Liver (tissue), 9 donors: Measurements from ENCODE around the gene C1QL3. TPM values are rescaled to one million over a fixed set of nuclear protein-coding genes. Genes with fewer than 3 reads are reported as not detected.

Experiments
- DNase-seq: peaks from one replicate; pipeline ENCODE4 v3.0.0-alpha.2; 2017; ENCODE audit warnings: low spot score
- H3K27ac ChIP-seq, 2 donors: one replicate each; pipeline ENCODE4 v1.7.0; 2013; ENCODE audit warnings: inconsistent platforms in 2 of 2, low read length in 2 of 2, control low read depth in 1 of 2, low read depth in 1 of 2, mild to moderate bottlenecking in 1 of 2
- H3K27me3 ChIP-seq, 4 donors: one replicate each; pipeline versions ENCODE4 v1.6.1 to v1.7.0; 2013; ENCODE audit warnings: low read length in 3 of 4, inconsistent platforms in 1 of 4, mild to moderate bottlenecking in 1 of 4, moderate library complexity in 1 of 4; ENCODE audit not compliant: control insufficient read depth in 4 of 4, insufficient read depth in 4 of 4
- H3K36me3 ChIP-seq, 4 donors: one replicate each; pipeline versions ENCODE4 v1.6.1 to v1.7.0; 2013; ENCODE audit warnings: low read length in 3 of 4, mild to moderate bottlenecking in 3 of 4, low read depth in 1 of 4, moderate library complexity in 1 of 4; ENCODE audit not compliant: control insufficient read depth in 4 of 4, insufficient read depth in 3 of 4
- H3K4me1 ChIP-seq, 4 donors: one replicate each; pipeline versions ENCODE4 v1.6.1 to v1.7.0; 2013; ENCODE audit warnings: low read length in 3 of 4, mild to moderate bottlenecking in 3 of 4, moderate library complexity in 1 of 4; ENCODE audit not compliant: control insufficient read depth in 4 of 4, insufficient read depth in 4 of 4
- H3K4me3 ChIP-seq, 3 donors: one replicate each; pipeline versions ENCODE4 v1.6.1 to v1.7.0; 2013; ENCODE audit warnings: low read length in 3 of 3, control low read depth in 1 of 3, low read depth in 1 of 3, mild to moderate bottlenecking in 1 of 3
- H3K9ac ChIP-seq, 2 donors: one replicate each; pipeline ENCODE4 v1.7.0; 2013; ENCODE audit warnings: low read length in 2 of 2, mild to moderate bottlenecking in 2 of 2, moderate library complexity in 2 of 2, control low read depth in 1 of 2, low read depth in 1 of 2
- H3K9me3 ChIP-seq, 4 donors: one replicate each; pipeline versions ENCODE4 v1.6.1 to v1.7.0; 2013; ENCODE audit warnings: low read length in 3 of 4; ENCODE audit not compliant: control insufficient read depth in 4 of 4
- ATF3 ChIP-seq: IDR thresholded peaks from 2 replicates; pipeline ENCODE4 v1.6.1; 2016; ENCODE audit warnings: antibody characterized with exemption
- EGR1 ChIP-seq, 2 donors: IDR thresholded peaks; 2 replicates each; pipeline ENCODE4 v1.6.1; 2016 to 2018; ENCODE audit warnings: antibody characterized with exemption in 2 of 2, low read depth in 2 of 2
- FOXA1 ChIP-seq: IDR thresholded peaks from 2 replicates; pipeline ENCODE4 v1.6.1; 2016; ENCODE audit warnings: antibody characterized with exemption
- FOXA2 ChIP-seq: IDR thresholded peaks from 2 replicates; pipeline ENCODE4 v1.6.1; 2016; ENCODE audit warnings: antibody characterized with exemption
- GABPA ChIP-seq, 2 donors: IDR thresholded peaks in 1 of 2; conservative IDR thresholded peaks in 1 of 2; 2 replicates each; pipeline ENCODE4 v1.6.1; 2016; ENCODE audit warnings: antibody characterized with exemption in 2 of 2, mild to moderate bottlenecking in 1 of 2, moderate library complexity in 1 of 2
- HNF4A ChIP-seq, 2 donors: conservative IDR thresholded peaks; 2 replicates each; pipeline ENCODE4 v1.6.1; 2016; ENCODE audit warnings: antibody characterized with exemption in 2 of 2, mild to moderate bottlenecking in 2 of 2
- HNF4G ChIP-seq: IDR thresholded peaks from 2 replicates; pipeline ENCODE4 v1.6.1; 2016; ENCODE audit warnings: antibody characterized with exemption
- JUND ChIP-seq, 2 donors: IDR thresholded peaks; 2 replicates each; pipeline ENCODE4 v1.6.1; 2016; ENCODE audit warnings: antibody characterized with exemption in 2 of 2
- MAX ChIP-seq: IDR thresholded peaks from 2 replicates; pipeline ENCODE4 v1.6.1; 2016; ENCODE audit warnings: antibody characterized with exemption
- NR2F2 ChIP-seq: IDR thresholded peaks from 2 replicates; pipeline ENCODE4 v1.6.1; 2016; ENCODE audit warnings: antibody characterized with exemption
- RAD21 ChIP-seq, 2 donors: IDR thresholded peaks; 2 replicates each; pipeline ENCODE4 v1.6.1; 2016; ENCODE audit warnings: antibody characterized with exemption in 2 of 2, mild to moderate bottlenecking in 2 of 2
- REST ChIP-seq: IDR thresholded peaks from 2 replicates; pipeline ENCODE4 v1.6.1; 2016; ENCODE audit warnings: antibody characterized with exemption, mild to moderate bottlenecking
- RXRA ChIP-seq, 2 donors: IDR thresholded peaks; 2 replicates each; pipeline ENCODE4 v1.6.1; 2017 to 2018; ENCODE audit warnings: antibody characterized with exemption in 2 of 2, mild to moderate bottlenecking in 1 of 2
- SP1 ChIP-seq: IDR thresholded peaks from 2 replicates; pipeline ENCODE4 v1.6.1; 2018; ENCODE audit warnings: antibody characterized with exemption, mild to moderate bottlenecking
- TAF1 ChIP-seq: conservative IDR thresholded peaks from 2 replicates; pipeline ENCODE4 v1.6.1; 2016; ENCODE audit warnings: antibody characterized with exemption, mild to moderate bottlenecking
- YY1 ChIP-seq: IDR thresholded peaks from 2 replicates; pipeline ENCODE4 v1.6.1; 2016; ENCODE audit warnings: antibody characterized with exemption, mild to moderate bottlenecking
- ZBTB33 ChIP-seq: IDR thresholded peaks from 2 replicates; pipeline ENCODE4 v1.6.1; 2016; ENCODE audit warnings: antibody characterized with exemption
- WGBS: extraction: QIAGEN DNeasy Blood & Tissue Kit; methylation state at CpG from one replicate; pipeline ENCODE4 v1.1.7; 2013; 5-methylcytosine and 5-hydroxymethylcytosine counted together
- polyA plus RNA-seq, 2 donors: library from polyadenylated mRNA; stranded (reverse) in 1 of 2; unstranded in 1 of 2; fragments of 200-250 nt in 1 of 2; fragments of >200 nt in 1 of 2; fragmentation: Nextera tagmentation in 1 of 2; extraction: Ambion mirVana in 1 of 2; gene quantifications; one replicate each; pipeline versions ENCODE4 v1.2.1 to v1.2.3, GENCODE V29; 2013 to 2015
- total RNA-seq, 2 donors: library from RNA; depleted of rRNA; stranded (reverse); fragments of >200 nt; gene quantifications; one replicate each; pipeline ENCODE4 v1.2.3, GENCODE V29; 2014
- donor health status: healthy.
- donor health status: healthy.
- donor health status: healthy.
- donor health status: healthy.
- donor health status: healthy.

C1QL3 gene
- total and polyA plus RNA-seq, 4 donors: 0.99 TPM; not detected in 3

GRCh38 chr10:16477757-16478156 is 43.9 kb downstream of the C1QL3 start:
- Histone ChIP-seq H3K27me3 (no peaks in the 10 kb centered on the region), H3K36me3 (no peaks in the 10 kb centered on the region)
- 79% methylated on average over 1 of the region's 1 CpG for WGBS

GRCh38 chr10:16472828-16473227 is 48.9 kb downstream of the C1QL3 start:
- Histone ChIP-seq H3K27me3 (no peaks in the 10 kb centered on the region), H3K4me1 (no peaks in the 10 kb centered on the region), H3K27ac (no peak overlapping the region), H3K36me3 (no peaks in the 10 kb centered on the region), H3K9ac (no peak overlapping the region), H3K9me3 (no peaks in the 10 kb centered on the region), H3K4me3 (no peak overlapping the region)
- DNase-seq: no peak
- 93% methylated on average over 3 of the region's 3 CpGs for WGBS
- TF ChIP-seq SP1 (no peak), HNF4A (conservative IDR thresholded peaks at IDR 0.05) (no peak), TAF1 (no peak), HNF4G (no peak), ZBTB33 (no peak)

More at GRCh38 chr10:16477757-16478156, 43.9 kb downstream of the C1QL3 start:
- H3K4me1 ChIP-seq: no peaks in the 10 kb centered on the region
- DNase-seq: no peak
- H3K27ac ChIP-seq: no peak overlapping the region
- no peak for TF ChIP-seq YY1
- TF ChIP-seq ZBTB33: no peak
- TF ChIP-seq SP1: no peak
- no peak for TF ChIP-seq NR2F2
- TF ChIP-seq TAF1: no peak
- TF ChIP-seq MAX: no peak
- TF ChIP-seq RXRA (IDR thresholded peaks at IDR 0.05): no peak
- TF ChIP-seq HNF4G: no peak
- TF ChIP-seq FOXA1: no peak
- no peak for TF ChIP-seq GABPA (IDR thresholded peaks at IDR 0.05 in 1 of 2, conservative IDR thresholded peaks at IDR 0.05 in 1 of 2)
- TF ChIP-seq FOXA2: no peak
- TF ChIP-seq EGR1 (IDR thresholded peaks at IDR 0.05; ENCODE audit: low read depth in 2 of 2): no peak
- TF ChIP-seq RAD21 (IDR thresholded peaks at IDR 0.05): no peak
- no peak for TF ChIP-seq ATF3
- H3K9me3 ChIP-seq: no peaks in the 10 kb centered on the region
- no peak overlapping the region for H3K9ac ChIP-seq
- no peak overlapping the region for H3K4me3 ChIP-seq

- H3K4me3 ChIP-seq: no peak overlapping the region
- H3K9ac ChIP-seq: no peak overlapping the region
- WGBS: 69% methylated on average over 5 of the region's 5 CpGs
- no peaks in the 10 kb centered on the region for H3K4me1 ChIP-seq
- H3K27ac ChIP-seq: no peak overlapping the region
- H3K27me3 ChIP-seq: no peaks in the 10 kb centered on the region
- no peaks in the 10 kb centered on the region for H3K36me3 ChIP-seq
- no peaks in the 10 kb centered on the region for H3K9me3 ChIP-seq
- DNase-seq: no peak
- TF ChIP-seq JUND (IDR thresholded peaks at IDR 0.05) (no peak), REST (no peak), YY1 (no peak), FOXA1 (no peak), NR2F2 (no peak), EGR1 (IDR thresholded peaks at IDR 0.05; ENCODE audit: low read depth in 2 of 2) (no peak), RXRA (IDR thresholded peaks at IDR 0.05) (no peak), HNF4G (no peak), FOXA2 (no peak), ZBTB33 (no peak), GABPA (IDR thresholded peaks at IDR 0.05 in 1 of 2, conservative IDR thresholded peaks at IDR 0.05 in 1 of 2) (no peak), TAF1 (no peak), MAX (no peak), HNF4A (conservative IDR thresholded peaks at IDR 0.05) (no peak)
Observed at GRCh38 chr10:16470747-16471146, 50.9 kb downstream of the C1QL3 start.
